HepG2 (cell line): ENCODE data around the gene GALK2. TPM values are rescaled to one million over a fixed set of nuclear protein-coding genes. Genes with fewer than 3 reads are reported as not detected.

Source experiments
- ATAC-seq: fragments of 200-7000 bp; cut with Tn5 transposase; 3 replicates; pipeline ENCODE4 v1.9.1; 2020; ENCODE audit warnings: mild to moderate bottlenecking, moderate library complexity
- BruUV-seq: library from RNA; stranded (reverse); fragments of 400-500 nt; replicated peaks from 2 replicates; lab custom pipeline; 2021; lab: Mats Ljungman, UMichigan
- CTCF ChIA-PET: fragments of 300-600 bp; formaldehyde crosslinking; extraction: SDS; loops from one replicate; lab custom pipeline; 2021; ENCODE audit warnings: low total read pairs, inconsistent platforms, low intra/inter-chr PET ratio; lab: Yijun Ruan, JAX
- POLR2A ChIA-PET: fragments of 350-600 bp; sonication (Branson Sonifier 250); formaldehyde crosslinking; loops from one replicate; lab custom pipeline; 2020; ENCODE audit warnings: antibody characterized with exemption, inconsistent platforms; lab: Yijun Ruan, JAX
- DNase-seq: peaks from one replicate; pipeline ENCODE4 v3.0.0-alpha.2; 2015; ENCODE audit warnings: low spot score
- FAIRE-seq: peaks from 3 replicates; lab custom pipeline; 2011; peaks lifted over from hg19 to GRCh38; lab: Jason Lieb, UNC
- H2AFZ ChIP-seq: one replicate; pipeline ENCODE4 v1.6.1; 2011; ENCODE audit warnings: low read length, inconsistent platforms
- H3K27ac ChIP-seq: fragments of 300-600 bp; 3 replicates; pipeline ENCODE4 v1.8.0; 2011; ENCODE audit warnings: mixed run types, mild to moderate bottlenecking, mixed read lengths, low read length, inconsistent platforms; ENCODE audit not compliant: insufficient read depth; ENCODE audit errors: extremely low read length
- H3K27me3 ChIP-seq, 2 experiments: fragments of 200-600 bp in 1 of 2; 2 replicates in 1 of 2; 3 replicates in 1 of 2; pipeline versions ENCODE4 v1.6.0 to v1.8.0; 2011; ENCODE audit warnings: low read length in 2 of 2, mild to moderate bottlenecking in 2 of 2, moderate library complexity in 2 of 2, inconsistent platforms in 1 of 2; ENCODE audit not compliant: insufficient read depth in 2 of 2, control insufficient read depth in 1 of 2
- H3K36me3 ChIP-seq, 2 experiments: fragments of 200-600 bp in 1 of 2; replicated peaks in 1 of 2; 2 replicates in 1 of 2; 3 replicates in 1 of 2; pipeline versions ENCODE4 v1.5.1 to v1.8.0; 2011; ENCODE audit warnings: low read length in 2 of 2, inconsistent platforms in 1 of 2; ENCODE audit not compliant: insufficient read depth in 2 of 2, control insufficient read depth in 1 of 2
- H3K4me1 ChIP-seq: 2 replicates; pipeline ENCODE4 v1.5.1; 2012; ENCODE audit warnings: low read length, inconsistent platforms; ENCODE audit not compliant: insufficient read depth
- H3K4me2 ChIP-seq: 2 replicates; pipeline ENCODE4 v1.6.0; 2011; ENCODE audit warnings: low read depth, low read length, inconsistent platforms
- H3K4me3 ChIP-seq, 3 experiments: fragments of 200-600 bp in 1 of 3; sonication (generic), shearing (Covaris generic) in 1 of 3; replicated peaks in 1 of 3; 2 replicates each; pipeline ENCODE4 v1.5.1; 2011 to 2016; ENCODE audit warnings: low read length in 3 of 3, inconsistent platforms in 2 of 3, low read depth in 2 of 3, mild to moderate bottlenecking in 2 of 3, control low read depth in 1 of 3, mixed read lengths in 1 of 3; ENCODE audit not compliant: insufficient read depth in 1 of 3
- H3K79me2 ChIP-seq: one replicate; pipeline ENCODE4 v1.6.1; 2011; ENCODE audit warnings: low read length, inconsistent platforms; ENCODE audit not compliant: insufficient read depth
- H3K9ac ChIP-seq: 2 replicates; pipeline ENCODE4 v1.6.0; 2011; ENCODE audit warnings: mild to moderate bottlenecking, low read depth, low read length, inconsistent platforms; ENCODE audit not compliant: insufficient read depth
- H3K9me3 ChIP-seq: 2 replicates; pipeline ENCODE4 v1.5.1; 2012; ENCODE audit warnings: mild to moderate bottlenecking, low read length
- H4K20me1 ChIP-seq: 2 replicates; pipeline ENCODE4 v1.6.0; 2011; ENCODE audit warnings: inconsistent platforms, mild to moderate bottlenecking, low read length, moderate library complexity; ENCODE audit not compliant: insufficient read depth
- BCLAF1 ChIP-seq: fragments of 450-650 bp; IDR thresholded peaks from 2 replicates; pipeline ENCODE4 v1.6.1; 2017; ENCODE audit warnings: mild to moderate bottlenecking
- CTCF ChIP-seq: sonication (generic); formaldehyde crosslinking; IDR thresholded peaks from 2 replicates; pipeline ENCODE4 v1.5.0; 2020; ENCODE audit warnings: mild to moderate bottlenecking, missing genetic modification reagents, moderate library complexity
- FOXO4 ChIP-seq: sonication (generic); formaldehyde crosslinking; conservative IDR thresholded peaks from 2 replicates; pipeline ENCODE4 v1.8.1; 2023; ENCODE audit warnings: missing genetic modification reagents
- IRF2 ChIP-seq: IDR thresholded peaks from 2 replicates; pipeline ENCODE4 v1.6.1; 2018; ENCODE audit warnings: missing genetic modification reagents, missing compliant biosample characterization
- NFAT5 ChIP-seq: sonication (generic); formaldehyde crosslinking; IDR thresholded peaks from 2 replicates; pipeline ENCODE4 v1.4.0; 2020; ENCODE audit warnings: missing genetic modification reagents
- SMYD3 ChIP-seq: sonication (generic); formaldehyde crosslinking; IDR thresholded peaks from 2 replicates; pipeline ENCODE4 v1.8.1; 2023; ENCODE audit warnings: mild to moderate bottlenecking, missing genetic modification reagents
- TBL1XR1 ChIP-seq: fragments of 150-350 bp; IDR thresholded peaks from 2 replicates; pipeline ENCODE4 v1.6.1; 2014; ENCODE audit warnings: borderline replicate concordance, low read length; ENCODE audit not compliant: partially characterized antibody
- ZFY ChIP-seq: sonication (generic); formaldehyde crosslinking; IDR thresholded peaks from 2 replicates; pipeline ENCODE4 v1.4.0; 2020; ENCODE audit warnings: missing genetic modification reagents
- ZNF432 ChIP-seq: sonication (generic); formaldehyde crosslinking; IDR thresholded peaks from 2 replicates; pipeline ENCODE4 v1.5.0; 2020; ENCODE audit warnings: missing genetic modification reagents, mild to moderate bottlenecking, borderline replicate concordance
- ZNF546 ChIP-seq: sonication (generic); formaldehyde crosslinking; conservative IDR thresholded peaks from 2 replicates; pipeline ENCODE4 v1.8.1; 2023; ENCODE audit warnings: mild to moderate bottlenecking, missing genetic modification reagents
- WGBS: methylation state at CpG from one replicate; pipeline ENCODE4 v1.1.6; 2017; ENCODE audit warnings: low lambda C conversion rate; 5-methylcytosine and 5-hydroxymethylcytosine counted together
- in situ Hi-C: cut with HindIII; loops from 2 replicates; pipeline ENCODE4 v1.10.0; 2017; ENCODE audit warnings: low pct_unique_long_range_greater_than_20kb; ENCODE audit not compliant: extremely low pct_ligation_motif_present
- intact Hi-C: fragments of 100-400 bp; cut with micrococcal nuclease; formaldehyde crosslinking; loops from one replicate; pipeline ENCODE4 v1.10.0; 2022; ENCODE audit not compliant: unreplicated experiment
- polyA plus RNA-seq, 8 experiments: library from polyadenylated mRNA; depleted of rRNA in 3 of 8; stranded (reverse) in 7 of 8; unstranded in 1 of 8; fragments of >200 nt; fragmentation: Illumina TruSeq in 4 of 8; extraction: Trizol in 4 of 8; gene quantifications; 2 replicates each; pipeline versions ENCODE4 v1.2.1 to v1.2.3, GENCODE V29; 2011 to 2016; ENCODE audit warnings: low read depth in 4 of 8, missing spikeins in 1 of 8, mixed read lengths in 1 of 8; ENCODE audit not compliant: insufficient read depth in 1 of 8
- total RNA-seq, 5 experiments: library from RNA; depleted of rRNA; stranded (reverse); fragments of >200 nt; fragmentation: Illumina TruSeq; extraction: Trizol; gene quantifications; 2 replicates each; pipeline ENCODE4 v1.2.3, GENCODE V29; 2016; ENCODE audit warnings: low read depth in 1 of 5

GALK2 gene
- total and polyA plus RNA-seq, 2 of the 13 experiments (the other 11 are each of a cell fraction or from before 2014, with no cell fraction given) = 17.6 to 32.8 TPM

GRCh38 chr15:49380912-49381311, 210.9 kb downstream of the GALK2 start:
- WGBS = 8% methylated on average over 5 of the region's 5 CpGs
- CTCF ChIA-PET = no interaction called here
- H3K27me3 ChIP-seq = no peaks in the 10 kb centered on the region
- TF ChIP-seq SMYD3 (CRISPR knock-in tag) = no peak
- no peak for TF ChIP-seq ZNF432 (CRISPR knock-in tag)
- no peak for TF ChIP-seq ZNF546 (CRISPR knock-in tag)
- no peak for TF ChIP-seq ZFY (CRISPR knock-in tag)
- TF ChIP-seq CTCF (CRISPR knock-in tag) = no peak
- no peak for TF ChIP-seq FOXO4 (CRISPR knock-in tag)
- TF ChIP-seq IRF2 (CRISPR knock-in tag) = no peak
- TF ChIP-seq BCLAF1 = no peak
- TF ChIP-seq NFAT5 (CRISPR knock-in tag) = no peak
- no peak for TF ChIP-seq TBL1XR1
- H3K27ac ChIP-seq = no peak overlapping the region
- no TSS peak for BruUV-seq
- H3K36me3 ChIP-seq = no peaks in the 10 kb centered on the region
- POLR2A ChIA-PET = no interaction called here
- H3K79me2 ChIP-seq = no peaks in the 10 kb centered on the region
- H3K9me3 ChIP-seq = no peaks in the 10 kb centered on the region
- FAIRE-seq (no peak), DNase-seq (no peak), ATAC-seq (no peak)
- intact Hi-C loops = no loop called here
- H3K9ac ChIP-seq = no peak overlapping the region
- H4K20me1 ChIP-seq = no peaks in the 10 kb centered on the region
- H2AFZ ChIP-seq = no peak overlapping the region
- in situ Hi-C loops = no loop called here
- no peaks in the 10 kb centered on the region for H3K4me1 ChIP-seq
- H3K4me2 ChIP-seq = no peak overlapping the region
- no peak overlapping the region for H3K4me3 ChIP-seq
